ENCODE data around the gene RNF214.

DNA sequence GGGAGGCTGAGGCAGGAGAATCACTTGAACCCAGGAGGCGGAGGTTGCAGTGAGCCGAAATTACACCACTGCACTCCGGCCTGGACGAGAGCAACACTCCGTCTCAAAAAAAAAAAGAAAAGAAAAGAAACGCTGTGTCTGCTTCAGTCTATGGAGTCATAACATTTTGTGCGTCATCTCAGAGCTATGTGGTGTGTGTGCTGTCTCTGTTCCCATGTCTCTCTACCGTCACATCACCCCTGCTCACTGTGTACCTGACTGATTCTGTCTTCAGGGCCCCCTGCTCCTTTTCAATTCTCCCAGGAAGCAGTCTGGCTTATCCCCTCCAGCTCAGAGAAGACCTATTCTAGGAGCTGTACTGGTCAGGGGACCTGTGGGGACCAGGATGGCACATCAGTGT, 65.7 kb downstream of the RNF214 start:
- TF ChIP-seq, protein P1, sequence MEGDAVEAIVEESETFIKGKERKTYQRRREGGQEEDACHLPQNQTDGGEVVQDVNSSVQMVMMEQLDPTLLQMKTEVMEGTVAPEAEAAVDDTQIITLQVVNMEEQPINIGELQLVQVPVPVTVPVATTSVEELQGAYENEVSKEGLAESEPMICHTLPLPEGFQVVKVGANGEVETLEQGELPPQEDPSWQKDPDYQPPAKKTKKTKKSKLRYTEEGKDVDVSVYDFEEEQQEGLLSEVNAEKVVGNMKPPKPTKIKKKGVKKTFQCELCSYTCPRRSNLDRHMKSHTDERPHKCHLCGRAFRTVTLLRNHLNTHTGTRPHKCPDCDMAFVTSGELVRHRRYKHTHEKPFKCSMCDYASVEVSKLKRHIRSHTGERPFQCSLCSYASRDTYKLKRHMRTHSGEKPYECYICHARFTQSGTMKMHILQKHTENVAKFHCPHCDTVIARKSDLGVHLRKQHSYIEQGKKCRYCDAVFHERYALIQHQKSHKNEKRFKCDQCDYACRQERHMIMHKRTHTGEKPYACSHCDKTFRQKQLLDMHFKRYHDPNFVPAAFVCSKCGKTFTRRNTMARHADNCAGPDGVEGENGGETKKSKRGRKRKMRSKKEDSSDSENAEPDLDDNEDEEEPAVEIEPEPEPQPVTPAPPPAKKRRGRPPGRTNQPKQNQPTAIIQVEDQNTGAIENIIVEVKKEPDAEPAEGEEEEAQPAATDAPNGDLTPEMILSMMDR (IDR thresholded peaks at IDR 0.05): no peak
- TF ChIP-seq POLR2A (IDR thresholded peaks at IDR 0.05) (no peak), POLR2AphosphoS5 (IDR thresholded peaks at IDR 0.05) (no peak)

Data from prostate gland (tissue), 2 donors.